HepG2 (cell line): ENCODE measurements around the gene MUCL3. TPM values are rescaled to one million over a fixed set of nuclear protein-coding genes. Genes with fewer than 3 reads are reported as not detected.

ENCODE experiments used
- ADNP ChIP-seq: sonication (generic); formaldehyde crosslinking; IDR thresholded peaks from 2 replicates; pipeline ENCODE4 v1.4.0; 2020; ENCODE audit warnings: missing genetic modification reagents
- BRD4 ChIP-seq: sonication (generic); formaldehyde crosslinking; IDR thresholded peaks from 2 replicates; pipeline ENCODE4 v1.4.0; 2020; ENCODE audit warnings: missing genetic modification reagents
- EZH2 ChIP-seq: conservative IDR thresholded peaks from 2 replicates; pipeline ENCODE4 v1.6.1; 2012; ENCODE audit warnings: mild to moderate bottlenecking, low read depth, low read length, moderate library complexity
- NFIC ChIP-seq: IDR thresholded peaks from 2 replicates; pipeline ENCODE4 v1.6.1; 2012; ENCODE audit warnings: mild to moderate bottlenecking, low read length, inconsistent platforms
- PHF21A ChIP-seq: sonication (generic); formaldehyde crosslinking; IDR thresholded peaks from 2 replicates; pipeline ENCODE4 v1.5.0; 2020; ENCODE audit warnings: mild to moderate bottlenecking, missing genetic modification reagents
- ZIK1 ChIP-seq: sonication (generic); formaldehyde crosslinking; IDR thresholded peaks from 2 replicates; pipeline ENCODE4 v1.5.0; 2020; ENCODE audit warnings: mild to moderate bottlenecking, low read depth, missing genetic modification reagents, borderline replicate concordance
- ZNF326 ChIP-seq: sonication (generic); formaldehyde crosslinking; IDR thresholded peaks from 2 replicates; pipeline ENCODE4 v1.4.0; 2020; ENCODE audit warnings: missing genetic modification reagents, borderline replicate concordance
- ZNF335 ChIP-seq: sonication (generic); formaldehyde crosslinking; IDR thresholded peaks from 2 replicates; pipeline ENCODE4 v1.4.0; 2020; ENCODE audit warnings: missing genetic modification reagents
- ZNF7 ChIP-seq: IDR thresholded peaks from 2 replicates; pipeline ENCODE4 v1.6.1; 2016; ENCODE audit warnings: missing biosample characterization, missing genetic modification reagents
- ZNF713 ChIP-seq: sonication (generic); formaldehyde crosslinking; IDR thresholded peaks from 2 replicates; pipeline ENCODE4 v1.4.0; 2020; ENCODE audit warnings: mild to moderate bottlenecking, missing genetic modification reagents
- ZNF879 ChIP-seq: sonication (generic); formaldehyde crosslinking; IDR thresholded peaks from 2 replicates; pipeline ENCODE4 v1.8.1; 2023; ENCODE audit warnings: missing genetic modification reagents
- polyA plus RNA-seq, 8 experiments: library from polyadenylated mRNA; depleted of rRNA in 3 of 8; stranded (reverse) in 7 of 8; unstranded in 1 of 8; fragments of >200 nt; fragmentation: Illumina TruSeq in 4 of 8; extraction: Trizol in 4 of 8; gene quantifications; 2 replicates each; pipeline versions ENCODE4 v1.2.1 to v1.2.3, GENCODE V29; 2011 to 2016; ENCODE audit warnings: low read depth in 4 of 8, missing spikeins in 1 of 8, mixed read lengths in 1 of 8; ENCODE audit not compliant: insufficient read depth in 1 of 8
- total RNA-seq, 5 experiments: library from RNA; depleted of rRNA; stranded (reverse); fragments of >200 nt; fragmentation: Illumina TruSeq; extraction: Trizol; gene quantifications; 2 replicates each; pipeline ENCODE4 v1.2.3, GENCODE V29; 2016; ENCODE audit warnings: low read depth in 1 of 5
- TF ChIP-seq, protein P1 (sequence below): sonication (generic); formaldehyde crosslinking; IDR thresholded peaks from 2 replicates; pipeline ENCODE4 v1.4.0; 2020; ENCODE audit warnings: missing genetic modification reagents
- TF ChIP-seq, protein P2 (sequence below): sonication (generic); formaldehyde crosslinking; IDR thresholded peaks from 2 replicates; pipeline ENCODE4 v1.5.0; 2020; ENCODE audit warnings: missing genetic modification reagents
- TF ChIP-seq, protein P3 (sequence below): sonication (generic); formaldehyde crosslinking; IDR thresholded peaks from 2 replicates; pipeline ENCODE4 v1.5.0; 2020; ENCODE audit warnings: missing genetic modification reagents
- TF ChIP-seq, protein P4 (sequence below): sonication (generic); formaldehyde crosslinking; IDR thresholded peaks from 2 replicates; pipeline ENCODE4 v1.5.0; 2020; ENCODE audit warnings: mild to moderate bottlenecking, missing genetic modification reagents
- TF ChIP-seq, protein P5 (sequence below): sonication (generic); formaldehyde crosslinking; IDR thresholded peaks from 2 replicates; pipeline ENCODE4 v1.4.0; 2020; ENCODE audit warnings: missing genetic modification reagents, borderline replicate concordance

Gene MUCL3
- total and polyA plus RNA-seq, 2 of the 13 experiments (the other 11 are each of a cell fraction or from before 2014, with no cell fraction given): not detected

DNA sequence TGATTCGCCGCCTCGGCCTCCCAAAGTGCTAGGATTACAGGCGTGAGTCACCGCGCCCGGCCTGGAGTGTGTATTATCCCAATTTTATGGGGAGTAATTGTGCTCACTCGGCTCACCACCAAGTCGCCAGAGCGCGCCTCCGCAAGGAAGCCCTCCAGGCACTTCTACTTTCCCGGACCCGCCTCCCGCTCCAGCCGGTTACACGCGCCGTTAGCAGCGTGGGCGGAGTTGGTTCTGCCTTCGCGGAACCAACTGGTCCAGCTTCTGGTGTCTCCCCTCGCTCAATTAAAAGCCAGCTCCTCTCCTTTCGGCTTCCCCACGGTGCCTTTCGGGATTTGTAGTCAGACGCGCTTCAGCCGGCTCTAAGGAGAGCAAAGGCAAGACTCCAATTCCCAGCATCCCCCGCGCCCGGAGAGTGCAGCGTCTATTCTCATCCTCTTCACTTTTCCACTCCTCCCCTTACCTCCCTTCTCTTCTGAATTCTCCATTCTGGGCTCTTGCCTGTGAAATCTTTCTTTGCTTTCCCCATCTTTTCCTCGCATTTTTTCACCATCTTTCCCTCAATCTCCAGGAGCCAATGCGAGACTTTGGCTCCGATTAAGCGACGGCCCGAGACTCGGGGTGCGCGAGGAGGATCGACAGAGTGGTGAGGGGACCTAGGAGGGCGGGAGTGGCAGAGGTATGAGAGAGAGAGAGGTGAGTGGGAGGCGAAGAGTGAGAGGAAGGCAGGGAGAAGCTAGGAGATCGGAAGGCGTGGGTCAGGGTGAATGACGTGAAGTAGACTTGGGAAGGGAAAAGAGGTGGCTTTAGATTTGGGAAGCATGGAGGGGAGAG is 32.8 kb upstream of the MUCL3 start, which contains the start of gene GTF2H4 (continued):
- TF ChIP-seq ZNF879 (CRISPR knock-in tag) (0 out of 2 replicates have a peak, but pooled peaks have one; percentile 63), BRD4 (CRISPR knock-in tag) (peak; percentile 80), ZNF713 (CRISPR knock-in tag) (0 out of 2 replicates have a peak, but pooled peaks have one; percentile 29), PHF21A (CRISPR knock-in tag) (peak; percentile 90), ZNF335 (CRISPR knock-in tag) (0 out of 2 replicates have a peak, but pooled peaks have one; percentile 70), ZNF7 (CRISPR knock-in tag) (no peak), NFIC (0 out of 2 replicates have a peak, but pooled peaks have one; percentile 56), ADNP (peak; percentile 99), EZH2 (no peak), ZIK1 (CRISPR knock-in tag) (no peak), ZNF326 (CRISPR knock-in tag) (no peak)
- TF ChIP-seq, protein P1, sequence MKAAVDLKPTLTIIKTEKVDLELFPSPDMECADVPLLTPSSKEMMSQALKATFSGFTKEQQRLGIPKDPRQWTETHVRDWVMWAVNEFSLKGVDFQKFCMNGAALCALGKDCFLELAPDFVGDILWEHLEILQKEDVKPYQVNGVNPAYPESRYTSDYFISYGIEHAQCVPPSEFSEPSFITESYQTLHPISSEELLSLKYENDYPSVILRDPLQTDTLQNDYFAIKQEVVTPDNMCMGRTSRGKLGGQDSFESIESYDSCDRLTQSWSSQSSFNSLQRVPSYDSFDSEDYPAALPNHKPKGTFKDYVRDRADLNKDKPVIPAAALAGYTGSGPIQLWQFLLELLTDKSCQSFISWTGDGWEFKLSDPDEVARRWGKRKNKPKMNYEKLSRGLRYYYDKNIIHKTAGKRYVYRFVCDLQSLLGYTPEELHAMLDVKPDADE (CRISPR knock-in tag): no peak
- TF ChIP-seq, protein P2, sequence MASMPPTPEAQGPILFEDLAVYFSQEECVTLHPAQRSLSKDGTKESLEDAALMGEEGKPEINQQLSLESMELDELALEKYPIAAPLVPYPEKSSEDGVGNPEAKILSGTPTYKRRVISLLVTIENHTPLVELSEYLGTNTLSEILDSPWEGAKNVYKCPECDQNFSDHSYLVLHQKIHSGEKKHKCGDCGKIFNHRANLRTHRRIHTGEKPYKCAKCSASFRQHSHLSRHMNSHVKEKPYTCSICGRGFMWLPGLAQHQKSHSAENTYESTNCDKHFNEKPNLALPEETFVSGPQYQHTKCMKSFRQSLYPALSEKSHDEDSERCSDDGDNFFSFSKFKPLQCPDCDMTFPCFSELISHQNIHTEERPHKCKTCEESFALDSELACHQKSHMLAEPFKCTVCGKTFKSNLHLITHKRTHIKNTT (CRISPR knock-in tag): no peak
- TF ChIP-seq, protein P3, sequence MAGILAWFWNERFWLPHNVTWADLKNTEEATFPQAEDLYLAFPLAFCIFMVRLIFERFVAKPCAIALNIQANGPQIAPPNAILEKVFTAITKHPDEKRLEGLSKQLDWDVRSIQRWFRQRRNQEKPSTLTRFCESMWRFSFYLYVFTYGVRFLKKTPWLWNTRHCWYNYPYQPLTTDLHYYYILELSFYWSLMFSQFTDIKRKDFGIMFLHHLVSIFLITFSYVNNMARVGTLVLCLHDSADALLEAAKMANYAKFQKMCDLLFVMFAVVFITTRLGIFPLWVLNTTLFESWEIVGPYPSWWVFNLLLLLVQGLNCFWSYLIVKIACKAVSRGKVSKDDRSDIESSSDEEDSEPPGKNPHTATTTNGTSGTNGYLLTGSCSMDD: no peak
- TF ChIP-seq, protein P4, sequence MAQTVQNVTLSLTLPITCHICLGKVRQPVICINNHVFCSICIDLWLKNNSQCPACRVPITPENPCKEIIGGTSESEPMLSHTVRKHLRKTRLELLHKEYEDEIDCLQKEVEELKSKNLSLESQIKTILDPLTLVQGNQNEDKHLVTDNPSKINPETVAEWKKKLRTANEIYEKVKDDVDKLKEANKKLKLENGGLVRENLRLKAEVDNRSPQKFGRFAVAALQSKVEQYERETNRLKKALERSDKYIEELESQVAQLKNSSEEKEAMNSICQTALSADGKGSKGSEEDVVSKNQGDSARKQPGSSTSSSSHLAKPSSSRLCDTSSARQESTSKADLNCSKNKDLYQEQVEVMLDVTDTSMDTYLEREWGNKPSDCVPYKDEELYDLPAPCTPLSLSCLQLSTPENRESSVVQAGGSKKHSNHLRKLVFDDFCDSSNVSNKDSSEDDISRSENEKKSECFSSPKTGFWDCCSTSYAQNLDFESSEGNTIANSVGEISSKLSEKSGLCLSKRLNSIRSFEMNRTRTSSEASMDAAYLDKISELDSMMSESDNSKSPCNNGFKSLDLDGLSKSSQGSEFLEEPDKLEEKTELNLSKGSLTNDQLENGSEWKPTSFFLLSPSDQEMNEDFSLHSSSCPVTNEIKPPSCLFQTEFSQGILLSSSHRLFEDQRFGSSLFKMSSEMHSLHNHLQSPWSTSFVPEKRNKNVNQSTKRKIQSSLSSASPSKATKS (CRISPR knock-in tag): 0 out of 2 replicates have a peak, but pooled peaks have one; percentile 62
- TF ChIP-seq, protein P5, sequence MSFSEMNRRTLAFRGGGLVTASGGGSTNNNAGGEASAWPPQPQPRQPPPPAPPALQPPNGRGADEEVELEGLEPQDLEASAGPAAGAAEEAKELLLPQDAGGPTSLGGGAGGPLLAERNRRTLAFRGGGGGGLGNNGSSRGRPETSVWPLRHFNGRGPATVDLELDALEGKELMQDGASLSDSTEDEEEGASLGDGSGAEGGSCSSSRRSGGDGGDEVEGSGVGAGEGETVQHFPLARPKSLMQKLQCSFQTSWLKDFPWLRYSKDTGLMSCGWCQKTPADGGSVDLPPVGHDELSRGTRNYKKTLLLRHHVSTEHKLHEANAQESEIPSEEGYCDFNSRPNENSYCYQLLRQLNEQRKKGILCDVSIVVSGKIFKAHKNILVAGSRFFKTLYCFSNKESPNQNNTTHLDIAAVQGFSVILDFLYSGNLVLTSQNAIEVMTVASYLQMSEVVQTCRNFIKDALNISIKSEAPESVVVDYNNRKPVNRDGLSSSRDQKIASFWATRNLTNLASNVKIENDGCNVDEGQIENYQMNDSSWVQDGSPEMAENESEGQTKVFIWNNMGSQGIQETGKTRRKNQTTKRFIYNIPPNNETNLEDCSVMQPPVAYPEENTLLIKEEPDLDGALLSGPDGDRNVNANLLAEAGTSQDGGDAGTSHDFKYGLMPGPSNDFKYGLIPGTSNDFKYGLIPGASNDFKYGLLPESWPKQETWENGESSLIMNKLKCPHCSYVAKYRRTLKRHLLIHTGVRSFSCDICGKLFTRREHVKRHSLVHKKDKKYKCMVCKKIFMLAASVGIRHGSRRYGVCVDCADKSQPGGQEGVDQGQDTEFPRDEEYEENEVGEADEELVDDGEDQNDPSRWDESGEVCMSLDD (CRISPR knock-in tag): no peak
